SK-N-SH (cell line): Measurements from ENCODE around the gene PSMD3. TPM values are rescaled to one million over a fixed set of nuclear protein-coding genes. Genes with fewer than 3 reads are reported as not detected.

Experiments used
- polyA plus RNA-seq, 3 experiments: library from polyadenylated mRNA; depleted of rRNA; stranded (reverse); fragments of >200 nt; gene quantifications; 2 replicates each; pipeline ENCODE4 v1.2.3, GENCODE V29; 2012
- small RNA-seq, 7 experiments: library from RNA; depleted of rRNA; stranded (forward); fragments of <200 nt; gene quantifications; one replicate each; pipeline ENCODE3, GENCODE V24; 2012

The PSMD3 gene
- polyA plus RNA-seq, 1 of the 3 experiments (the other 2 are of a cell fraction), result 104 TPM

Small RNA genes within 50 kb of the gene (small RNA-seq; reads per million reads assigned to genes)
- gene SNORD124, result 42.9 to 973 (median 165) reads per million in 7 experiments

Other genes starting within 250 kb of the PSMD3 start
- gene GRB7, start 242.9 kb upstream of the PSMD3 start, polyA plus RNA-seq (2012; rRNA removed), result not detected in 2 replicates
- gene IKZF3, start 116.5 kb upstream of the PSMD3 start, polyA plus RNA-seq (2012; rRNA removed), result not detected in 2 replicates
- not detected in 2 replicates for gene ZPBP2, start 112.6 kb upstream of the PSMD3 start, polyA plus RNA-seq (2012; rRNA removed)
- 2.4 and 3.6 TPM in 2 replicates for gene GSDMB, start 62.2 kb upstream of the PSMD3 start, polyA plus RNA-seq (2012; rRNA removed)
- 27.8 and 38.5 TPM in 2 replicates for gene ORMDL3, start 53.2 kb upstream of the PSMD3 start, polyA plus RNA-seq (2012; rRNA removed)
- not detected in 2 replicates for gene LRRC3C, start 53.1 kb upstream of the PSMD3 start, polyA plus RNA-seq (2012; rRNA removed)
- not detected in 2 replicates for gene GSDMA, start 17.8 kb upstream of the PSMD3 start, polyA plus RNA-seq (2012; rRNA removed)
- gene CSF3, start 34.6 kb downstream of the PSMD3 start, polyA plus RNA-seq (2012; rRNA removed), result not detected in 2 replicates
- gene MED24, start 73.6 kb downstream of the PSMD3 start, polyA plus RNA-seq (2012; rRNA removed), result 62.8 and 64.5 TPM in 2 replicates
- gene THRA, start 82.2 kb downstream of the PSMD3 start, polyA plus RNA-seq (2012; rRNA removed), result 20.1 and 23.1 TPM in 2 replicates
- gene NR1D1, start 119.8 kb downstream of the PSMD3 start, polyA plus RNA-seq (2012; rRNA removed), result 2.1 and 6.5 TPM in 2 replicates
- 30.2 and 39.8 TPM in 2 replicates for gene MSL1, start 141.2 kb downstream of the PSMD3 start, polyA plus RNA-seq (2012; rRNA removed)
- 28.0 and 30.4 TPM in 2 replicates for gene CASC3, start 159.7 kb downstream of the PSMD3 start, polyA plus RNA-seq (2012; rRNA removed)
- gene RAPGEFL1, start 196.7 kb downstream of the PSMD3 start, polyA plus RNA-seq (2012; rRNA removed), result 5.9 and 6.0 TPM in 2 replicates
- 5.9 and 6.8 TPM in 2 replicates for gene WIPF2, start 238.5 kb downstream of the PSMD3 start, polyA plus RNA-seq (2012; rRNA removed)